Measurements from ENCODE around the gene OPCML. TPM values are rescaled to one million over a fixed set of nuclear protein-coding genes. Genes with fewer than 3 reads are reported as not detected.

The OPCML gene
- total RNA-seq, 4 donors from 2014 or later, result 0.15 TPM; not detected in 3

DNA sequence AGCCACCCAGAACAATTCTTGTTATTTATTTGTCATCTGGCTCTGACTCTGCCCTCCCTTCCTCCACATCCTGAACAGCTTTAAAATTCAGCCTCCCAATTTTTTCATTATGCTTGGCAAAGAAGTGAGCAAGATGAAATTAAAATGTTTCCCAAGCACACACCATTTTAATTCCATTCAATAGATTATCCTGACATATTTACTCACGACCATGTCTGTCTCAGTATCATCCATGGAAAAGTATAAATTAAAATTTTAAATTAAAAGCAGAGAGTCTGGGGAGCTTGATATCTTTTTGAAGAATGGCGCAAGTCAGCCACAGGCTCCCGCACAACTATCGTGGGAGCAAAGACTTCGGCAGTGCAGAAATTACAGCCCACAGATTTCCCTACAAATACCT, 862.4 kb downstream of the OPCML start:
- Histone ChIP-seq H3K36me3 (no peaks in the 10 kb centered on the region), H3K4me3 (no peak overlapping the region), H3K27ac (no peak overlapping the region), H3K9me3 (no peaks in the 10 kb centered on the region), H3K4me1 (no peaks in the 10 kb centered on the region), H3K27me3 (no peaks in the 10 kb centered on the region)
- no peak for TF ChIP-seq POLR2A (IDR thresholded peaks at IDR 0.05)
- TF ChIP-seq POLR2AphosphoS5 (IDR thresholded peaks at IDR 0.05), result no peak
- TF ChIP-seq, protein P1, sequence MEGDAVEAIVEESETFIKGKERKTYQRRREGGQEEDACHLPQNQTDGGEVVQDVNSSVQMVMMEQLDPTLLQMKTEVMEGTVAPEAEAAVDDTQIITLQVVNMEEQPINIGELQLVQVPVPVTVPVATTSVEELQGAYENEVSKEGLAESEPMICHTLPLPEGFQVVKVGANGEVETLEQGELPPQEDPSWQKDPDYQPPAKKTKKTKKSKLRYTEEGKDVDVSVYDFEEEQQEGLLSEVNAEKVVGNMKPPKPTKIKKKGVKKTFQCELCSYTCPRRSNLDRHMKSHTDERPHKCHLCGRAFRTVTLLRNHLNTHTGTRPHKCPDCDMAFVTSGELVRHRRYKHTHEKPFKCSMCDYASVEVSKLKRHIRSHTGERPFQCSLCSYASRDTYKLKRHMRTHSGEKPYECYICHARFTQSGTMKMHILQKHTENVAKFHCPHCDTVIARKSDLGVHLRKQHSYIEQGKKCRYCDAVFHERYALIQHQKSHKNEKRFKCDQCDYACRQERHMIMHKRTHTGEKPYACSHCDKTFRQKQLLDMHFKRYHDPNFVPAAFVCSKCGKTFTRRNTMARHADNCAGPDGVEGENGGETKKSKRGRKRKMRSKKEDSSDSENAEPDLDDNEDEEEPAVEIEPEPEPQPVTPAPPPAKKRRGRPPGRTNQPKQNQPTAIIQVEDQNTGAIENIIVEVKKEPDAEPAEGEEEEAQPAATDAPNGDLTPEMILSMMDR (IDR thresholded peaks at IDR 0.05), result no peak
- TF ChIP-seq EP300 (IDR thresholded peaks at IDR 0.05), result no peak
- 73% methylated on average over 5 of the region's 5 CpGs for WGBS
- DNase-seq (ENCODE audit: low spot score in 2 of 2), result no peak

DNA sequence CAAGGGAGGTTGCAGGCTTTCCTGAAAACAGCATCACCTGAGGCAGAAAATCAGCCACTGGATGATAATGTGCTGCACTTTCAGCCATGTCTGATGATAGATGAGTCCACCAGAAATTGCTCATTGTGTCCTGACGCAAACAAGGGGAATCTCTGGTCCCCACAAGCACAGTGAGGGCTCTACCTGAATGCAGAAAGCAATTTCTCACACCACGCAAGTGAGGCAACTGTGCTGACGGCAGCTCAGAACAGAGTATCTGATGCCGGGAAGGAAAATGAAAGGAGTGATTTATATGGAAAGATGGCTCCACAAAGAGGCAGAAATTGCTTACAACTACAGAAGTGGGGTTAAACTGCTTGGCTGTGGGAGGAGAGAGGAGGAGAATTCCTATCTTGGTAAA, 867.1 kb downstream of the OPCML start:
- Histone ChIP-seq H3K27me3 (no peaks in the 10 kb centered on the region), H3K9me3 (no peaks in the 10 kb centered on the region), H3K27ac (no peak overlapping the region), H3K4me1 (no peaks in the 10 kb centered on the region), H3K4me3 (no peak overlapping the region), H3K36me3 (no peaks in the 10 kb centered on the region)
- TF ChIP-seq POLR2A (IDR thresholded peaks at IDR 0.05) (no peak), POLR2AphosphoS5 (IDR thresholded peaks at IDR 0.05) (no peak), EP300 (IDR thresholded peaks at IDR 0.05) (no peak)
- TF ChIP-seq, protein P1 (IDR thresholded peaks at IDR 0.05), result no peak
- no peak for DNase-seq (ENCODE audit: low spot score in 2 of 2)
- WGBS, result 77% methylated on average over 4 of the region's 4 CpGs

DNA sequence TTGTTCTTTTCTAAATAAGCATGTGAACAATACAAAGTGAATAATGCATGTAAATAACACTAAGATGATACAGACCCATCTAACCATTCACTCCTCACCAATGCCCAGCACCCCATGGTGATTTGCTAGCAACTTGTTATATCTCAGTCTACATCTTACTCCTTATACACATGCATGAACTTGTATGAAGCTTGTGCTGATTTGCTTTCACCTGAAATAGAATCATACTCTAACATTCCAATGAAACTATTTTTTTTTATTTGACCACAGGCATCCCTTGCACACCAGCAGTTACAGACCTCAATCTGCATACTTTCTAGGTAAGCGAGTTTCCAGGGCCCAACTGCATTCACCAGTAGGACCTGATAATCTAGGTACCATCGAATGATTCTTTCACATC, 873.6 kb downstream of the OPCML start:
- Histone ChIP-seq H3K4me3 (no peak overlapping the region), H3K27ac (no peak overlapping the region), H3K9me3 (no peaks in the 10 kb centered on the region), H3K27me3 (no peaks in the 10 kb centered on the region), H3K4me1 (no peaks in the 10 kb centered on the region), H3K36me3 (no peaks in the 10 kb centered on the region)
- 47% methylated on average over 2 of the region's 2 CpGs for WGBS
- DNase-seq (ENCODE audit: low spot score in 2 of 2), result no peak
- TF ChIP-seq EP300 (IDR thresholded peaks at IDR 0.05) (no peak), POLR2A (IDR thresholded peaks at IDR 0.05) (no peak), POLR2AphosphoS5 (IDR thresholded peaks at IDR 0.05) (no peak)
- TF ChIP-seq, protein P1 (IDR thresholded peaks at IDR 0.05), result no peak

DNA sequence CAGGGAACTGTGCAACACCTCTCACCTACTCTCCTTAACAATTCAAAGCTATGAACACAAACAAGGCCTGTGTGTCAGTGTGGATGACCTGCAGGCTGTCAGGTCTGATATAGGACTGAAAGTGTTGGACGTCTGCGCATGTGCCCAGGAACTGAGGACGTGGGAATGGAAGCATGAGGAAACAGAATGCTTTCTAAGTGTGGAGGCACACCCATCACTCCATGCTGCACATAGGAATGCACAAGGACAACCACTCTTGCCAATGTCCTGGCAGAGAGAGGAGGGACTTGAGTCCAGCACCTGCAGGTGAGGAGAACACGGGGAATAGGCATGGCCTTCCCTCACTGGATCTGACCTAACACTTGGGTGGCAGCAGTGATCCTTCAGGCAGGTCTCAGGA, 874.3 kb downstream of the OPCML start:
- Histone ChIP-seq H3K4me1 (no peaks in the 10 kb centered on the region), H3K4me3 (no peak overlapping the region), H3K9me3 (no peaks in the 10 kb centered on the region), H3K27me3 (no peaks in the 10 kb centered on the region), H3K27ac (no peak overlapping the region), H3K36me3 (no peaks in the 10 kb centered on the region)
- no peak for TF ChIP-seq POLR2AphosphoS5 (IDR thresholded peaks at IDR 0.05)
- 91% methylated on average over 4 of the region's 4 CpGs for WGBS
- no peak for DNase-seq (ENCODE audit: low spot score in 2 of 2)

DNA sequence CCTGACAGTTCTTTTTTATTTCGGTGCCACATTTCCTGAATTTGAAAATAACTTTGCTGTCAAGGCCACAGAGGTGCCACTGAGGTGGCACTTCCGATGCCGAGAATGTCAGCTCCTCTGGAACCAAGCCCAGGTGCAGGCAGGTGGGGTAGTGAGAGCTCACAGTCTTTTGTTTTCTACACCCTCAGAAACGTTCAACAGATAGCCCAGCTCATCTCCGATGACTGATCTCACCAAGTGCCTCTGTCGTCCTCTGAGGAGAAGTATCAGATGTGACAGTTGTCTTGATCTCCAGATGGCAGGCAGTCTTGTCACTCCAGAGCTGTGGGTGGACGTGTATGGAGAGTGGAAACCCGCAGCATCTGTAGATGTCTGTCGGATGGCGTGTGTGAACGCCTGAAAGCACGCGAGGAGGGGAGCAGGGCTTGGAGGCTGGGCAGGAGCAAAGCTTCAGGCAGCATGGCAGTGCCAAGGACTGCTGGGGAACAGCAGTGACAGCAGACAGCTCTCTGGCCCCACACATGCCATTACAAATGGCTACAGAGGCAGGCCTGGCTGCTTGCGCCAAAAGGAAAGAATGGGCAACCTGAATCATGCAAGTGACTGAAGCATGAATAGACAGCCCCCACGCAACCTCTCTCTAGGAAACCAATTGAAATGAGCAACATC, 877.0 kb downstream of the OPCML start:
- Histone ChIP-seq H3K4me1 (no peaks in the 10 kb centered on the region), H3K9me3 (no peaks in the 10 kb centered on the region), H3K4me3 (no peak overlapping the region), H3K27me3 (no peaks in the 10 kb centered on the region), H3K27ac (no peak overlapping the region), H3K36me3 (no peaks in the 10 kb centered on the region)
- no peak for DNase-seq (ENCODE audit: low spot score in 2 of 2)
- 76% methylated on average over 15 of the region's 15 CpGs for WGBS
- TF ChIP-seq EP300 (IDR thresholded peaks at IDR 0.05) (no peak), POLR2A (IDR thresholded peaks at IDR 0.05) (no peak), POLR2AphosphoS5 (IDR thresholded peaks at IDR 0.05) (no peak)
- TF ChIP-seq, protein P1 (IDR thresholded peaks at IDR 0.05), result no peak

DNA sequence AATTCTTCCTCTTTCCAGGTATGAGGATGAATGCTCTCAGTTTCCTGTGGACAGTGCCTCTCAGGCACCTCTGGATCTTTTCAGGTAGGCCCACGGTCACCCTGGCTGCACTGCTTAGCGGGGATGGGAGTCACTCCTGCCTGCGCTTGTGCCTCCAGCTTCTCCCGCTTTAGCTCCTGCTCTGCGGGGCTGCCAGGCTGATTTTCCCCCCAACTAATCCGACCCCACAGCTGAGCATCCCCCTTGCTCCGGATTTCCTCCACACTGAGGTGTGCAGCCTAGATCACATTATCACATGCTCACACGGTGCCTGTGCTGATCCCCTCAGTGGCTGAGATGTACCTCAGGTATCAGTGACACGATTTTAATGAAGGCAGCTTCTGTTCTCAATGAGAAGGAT, 879.1 kb downstream of the OPCML start:
- TF ChIP-seq EP300 (IDR thresholded peaks at IDR 0.05) (no peak), POLR2AphosphoS5 (IDR thresholded peaks at IDR 0.05) (no peak), POLR2A (IDR thresholded peaks at IDR 0.05) (no peak)
- TF ChIP-seq, protein P1 (IDR thresholded peaks at IDR 0.05), result no peak
- 83% methylated on average over 9 of the region's 9 CpGs for WGBS
- H3K36me3 ChIP-seq, result no peaks in the 10 kb centered on the region
- H3K9me3 ChIP-seq, result no peaks in the 10 kb centered on the region
- DNase-seq (ENCODE audit: low spot score in 2 of 2), result no peak
- H3K27me3 ChIP-seq, result no peaks in the 10 kb centered on the region
- H3K4me3 ChIP-seq, result no peak overlapping the region
- no peaks in the 10 kb centered on the region for H3K4me1 ChIP-seq
- H3K27ac ChIP-seq, result no peak overlapping the region

All from suprapubic skin (tissue), 4 donors.